GM12864 (cell line): ENCODE data around the gene TGFA.

Source experiments
- DNase-seq: peaks from one replicate; pipeline ENCODE4 v3.0.0-alpha.2; 2011; ENCODE audit warnings: low read depth
- H3K4me3 ChIP-seq: 2 replicates; pipeline ENCODE4 v1.5.1; 2011; ENCODE audit warnings: mild to moderate bottlenecking, low read depth, low read length, control low read depth
- TF ChIP-seq, protein P1 (sequence below): IDR thresholded peaks from 2 replicates; pipeline ENCODE4 v1.5.1; 2011; ENCODE audit warnings: low read depth, mild to moderate bottlenecking, moderate library complexity, low read length, control low read depth, inconsistent platforms; ENCODE audit errors: missing control alignments

TGFA gene

DNA sequence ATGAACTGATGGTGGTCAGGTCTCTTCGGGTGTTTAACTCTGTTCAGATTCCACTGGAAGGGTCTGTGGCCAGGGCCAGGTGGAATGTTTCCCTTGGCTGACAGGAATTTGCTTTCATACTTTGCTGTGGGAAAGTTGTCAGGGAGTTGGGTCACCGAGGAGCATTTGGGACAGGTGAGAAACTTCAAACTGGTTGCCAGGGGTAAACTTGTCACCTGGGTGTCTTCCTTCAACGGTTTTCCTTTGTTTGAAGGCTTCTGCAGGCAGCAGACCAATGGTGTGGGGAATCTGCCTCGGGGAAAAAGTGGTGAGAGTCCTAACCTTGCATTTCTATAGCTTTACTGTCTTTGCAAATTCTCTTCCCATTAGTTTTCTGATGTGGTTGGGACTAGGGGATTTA is 92.2 kb downstream of the TGFA start:
- DNase-seq: no peak
- no peak overlapping the region for H3K4me3 ChIP-seq
- TF ChIP-seq, protein P1, sequence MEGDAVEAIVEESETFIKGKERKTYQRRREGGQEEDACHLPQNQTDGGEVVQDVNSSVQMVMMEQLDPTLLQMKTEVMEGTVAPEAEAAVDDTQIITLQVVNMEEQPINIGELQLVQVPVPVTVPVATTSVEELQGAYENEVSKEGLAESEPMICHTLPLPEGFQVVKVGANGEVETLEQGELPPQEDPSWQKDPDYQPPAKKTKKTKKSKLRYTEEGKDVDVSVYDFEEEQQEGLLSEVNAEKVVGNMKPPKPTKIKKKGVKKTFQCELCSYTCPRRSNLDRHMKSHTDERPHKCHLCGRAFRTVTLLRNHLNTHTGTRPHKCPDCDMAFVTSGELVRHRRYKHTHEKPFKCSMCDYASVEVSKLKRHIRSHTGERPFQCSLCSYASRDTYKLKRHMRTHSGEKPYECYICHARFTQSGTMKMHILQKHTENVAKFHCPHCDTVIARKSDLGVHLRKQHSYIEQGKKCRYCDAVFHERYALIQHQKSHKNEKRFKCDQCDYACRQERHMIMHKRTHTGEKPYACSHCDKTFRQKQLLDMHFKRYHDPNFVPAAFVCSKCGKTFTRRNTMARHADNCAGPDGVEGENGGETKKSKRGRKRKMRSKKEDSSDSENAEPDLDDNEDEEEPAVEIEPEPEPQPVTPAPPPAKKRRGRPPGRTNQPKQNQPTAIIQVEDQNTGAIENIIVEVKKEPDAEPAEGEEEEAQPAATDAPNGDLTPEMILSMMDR: no peak

DNA sequence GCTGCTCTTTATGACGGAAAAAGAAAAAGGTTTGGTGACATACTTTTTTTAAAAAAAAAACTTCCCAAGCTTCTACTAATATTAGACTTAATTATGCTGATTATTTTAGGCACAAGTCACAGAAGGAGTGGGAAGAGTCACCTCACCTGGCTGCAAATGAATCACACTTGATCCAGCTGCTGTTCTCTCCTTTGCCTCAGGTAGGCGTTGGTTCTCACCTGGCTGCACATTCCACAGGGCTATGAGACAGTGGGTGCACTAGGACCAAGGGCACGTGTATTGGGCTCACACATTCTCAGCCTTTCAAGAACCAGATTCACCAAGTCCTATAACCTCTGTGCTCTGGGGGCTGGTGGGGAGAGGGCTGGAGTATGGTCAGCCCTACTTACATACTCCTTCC is 93.3 kb downstream of the TGFA start:
- DNase-seq: no peak
- no peak overlapping the region for H3K4me3 ChIP-seq
- TF ChIP-seq, protein P1: peak; percentile 12

DNA sequence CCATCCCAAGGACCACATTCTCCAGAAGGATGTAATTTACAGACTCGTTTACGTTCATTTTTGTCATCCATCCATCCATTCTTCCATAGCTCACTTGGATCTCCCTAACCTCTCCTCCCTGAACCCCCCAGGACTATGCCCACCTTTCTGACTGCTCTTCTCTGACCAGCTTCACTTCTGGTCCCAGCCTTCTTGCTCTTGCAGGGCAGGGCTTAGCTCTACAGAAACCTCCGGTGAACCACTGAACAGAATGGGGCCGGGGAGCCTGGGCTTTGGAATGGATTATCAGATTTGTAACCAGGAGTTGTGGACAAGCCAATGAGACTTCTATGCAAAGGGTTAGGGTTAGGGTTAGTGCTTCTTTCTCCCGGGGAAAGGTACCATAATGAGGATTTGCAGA is 95.0 kb downstream of the TGFA start:
- no peak for DNase-seq
- TF ChIP-seq, protein P1: no peak
- no peak overlapping the region for H3K4me3 ChIP-seq

DNA sequence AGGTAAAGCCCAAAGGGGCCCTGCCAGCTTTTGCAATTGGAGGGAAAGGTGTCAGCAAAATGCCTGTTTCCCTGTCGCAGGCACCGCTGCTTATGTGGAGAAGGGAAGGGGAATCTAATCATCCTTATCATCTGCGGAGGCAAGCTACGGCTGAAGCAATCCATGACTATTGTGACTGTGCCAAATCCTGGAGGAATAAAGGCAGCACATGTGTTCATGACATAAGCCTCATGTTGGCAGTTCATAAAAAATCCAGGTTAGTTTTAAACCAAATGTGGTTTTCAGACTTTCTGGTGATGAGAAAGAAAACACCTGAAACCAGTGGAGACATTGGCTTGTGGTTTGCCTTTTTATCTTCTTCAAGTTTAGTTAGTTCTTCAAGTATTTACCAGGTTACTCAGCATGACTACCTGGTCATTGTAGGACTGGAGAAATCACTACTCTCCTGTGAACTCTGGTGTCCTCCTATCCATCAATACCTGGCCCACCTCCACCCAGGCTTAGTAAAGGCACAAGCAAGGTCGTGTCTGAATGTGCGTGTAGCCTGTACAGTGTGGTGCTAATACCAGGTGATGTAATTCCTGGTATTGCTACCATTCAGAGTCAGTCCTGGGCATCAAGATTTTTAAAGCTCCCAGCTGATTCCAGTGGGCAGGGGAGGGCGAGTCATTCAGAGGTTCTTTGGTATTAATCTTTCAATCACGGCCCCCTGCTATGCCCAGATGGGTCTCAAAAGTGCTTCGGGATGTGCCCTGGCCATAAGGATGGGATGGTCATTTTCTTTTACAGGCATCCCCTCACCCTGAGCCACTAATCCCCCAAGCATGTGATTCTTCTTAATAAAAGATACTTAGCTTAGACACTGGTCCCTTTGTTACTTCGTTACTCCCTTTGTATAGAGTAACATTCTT is 96.8 kb downstream of the TGFA start:
- DNase-seq: no peak
- TF ChIP-seq, protein P1: no peak
- H3K4me3 ChIP-seq: no peak overlapping the region

DNA sequence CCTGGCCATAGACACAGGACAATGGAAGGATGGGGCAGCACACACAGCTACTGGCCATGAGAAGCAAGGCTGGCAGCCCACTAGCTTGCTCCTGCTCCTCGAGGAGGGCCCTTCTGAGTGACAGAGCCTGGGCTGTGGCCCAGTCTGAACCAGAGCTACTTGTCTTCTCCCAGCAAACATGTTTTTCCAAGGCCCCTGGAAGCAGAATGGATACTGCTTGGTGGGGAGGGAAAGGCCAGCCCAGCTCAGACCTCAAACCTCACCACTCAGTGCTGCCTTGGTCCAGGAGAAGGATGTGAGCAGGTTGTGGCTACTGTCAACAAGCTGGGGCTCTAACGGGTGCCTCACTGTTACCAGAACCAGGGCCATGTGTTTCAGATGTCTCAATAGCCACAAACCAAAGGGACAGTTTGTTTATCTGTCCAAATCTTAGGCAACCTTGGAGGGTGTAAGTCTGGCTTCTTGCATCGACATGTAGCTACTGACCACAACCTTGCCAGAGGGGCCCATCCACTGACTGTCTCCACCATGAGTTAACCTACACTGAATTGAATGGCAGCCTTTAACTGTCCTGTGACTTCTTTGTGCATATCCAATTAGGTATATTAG is 98.6 kb downstream of the TGFA start:
- no peak for DNase-seq
- no peak overlapping the region for H3K4me3 ChIP-seq
- TF ChIP-seq, protein P1: no peak

DNA sequence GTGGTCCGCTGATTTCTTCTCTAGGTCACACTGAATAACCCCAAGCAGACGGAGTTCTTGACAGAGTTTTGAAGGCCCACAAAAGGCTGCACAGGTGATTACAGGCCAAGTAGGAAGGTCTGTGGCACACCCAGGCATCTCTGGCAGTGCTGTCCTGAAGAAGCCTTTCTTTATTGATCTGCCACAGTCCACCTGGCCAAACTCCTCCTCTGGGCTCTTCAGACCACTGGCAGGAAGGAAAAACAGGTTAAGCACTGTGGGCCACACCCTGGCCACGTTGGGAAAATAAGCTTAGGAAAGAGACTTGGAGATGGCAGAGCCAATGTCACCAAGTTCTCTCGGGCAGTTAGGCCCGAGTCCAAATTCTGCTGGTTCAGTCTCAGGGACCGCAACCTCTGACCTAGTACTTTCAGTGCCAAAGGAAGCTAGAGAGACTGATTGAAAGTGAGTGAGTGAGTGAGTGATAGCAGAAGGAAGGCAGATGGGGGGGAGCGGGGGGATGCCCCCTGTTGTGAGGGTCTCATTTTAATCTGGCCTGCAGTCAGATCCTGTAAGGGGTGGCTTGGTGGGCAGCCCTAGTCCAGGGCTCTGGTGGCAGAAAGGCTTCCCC is 102.9 kb downstream of the TGFA start:
- H3K4me3 ChIP-seq: no peak overlapping the region
- TF ChIP-seq, protein P1: no peak
- no peak for DNase-seq
